HFFc6 (cell line): ENCODE measurements around the gene LAMA2. TPM values are rescaled to one million over a fixed set of nuclear protein-coding genes. Genes with fewer than 3 reads are reported as not detected.

Experiments used
- DNase-seq: peaks from one replicate; pipeline ENCODE4 v3.0.0-alpha.2; 2018
- H3K27ac Mint-ChIP-seq: 2 replicates; pipeline ENCODE4 v1.8.0; 2020; ENCODE audit warnings: mild to moderate bottlenecking, mixed read lengths
- H3K27me3 Mint-ChIP-seq: 2 replicates; pipeline ENCODE4 v1.8.0; 2021; ENCODE audit warnings: mild to moderate bottlenecking, moderate library complexity, mixed read lengths; ENCODE audit not compliant: insufficient read depth
- H3K36me3 Mint-ChIP-seq: 2 replicates; pipeline ENCODE4 v1.8.0; 2021; ENCODE audit warnings: low read depth, mixed read lengths
- H3K4me1 Mint-ChIP-seq: 2 replicates; pipeline ENCODE4 v1.8.0; 2020; ENCODE audit warnings: low read depth, mixed read lengths
- H3K4me3 Mint-ChIP-seq: 2 replicates; pipeline ENCODE4 v1.8.0; 2020; ENCODE audit warnings: mild to moderate bottlenecking, moderate library complexity, mixed read lengths
- H3K9me3 Mint-ChIP-seq: 2 replicates; pipeline ENCODE4 v1.8.0; 2020; ENCODE audit warnings: mild to moderate bottlenecking, mixed read lengths
- total RNA-seq, 6 experiments: library from RNA; stranded (reverse); fragmentation: NEBNext Ultra II Directional; extraction: Animal tissue kit (Norgen Biotek cat#: 25700); gene quantifications; 2 replicates in 1 of 6; 3 replicates in 5 of 6; pipeline ENCODE4 v1.2.3, GENCODE V29; 2021
- TF ChIP-seq, protein P1 (sequence below): fragments of 200-600 bp; sonication (generic); IDR thresholded peaks from 2 replicates; pipeline ENCODE4 v1.5.0; 2021; ENCODE audit warnings: antibody characterized with exemption, mild to moderate bottlenecking

The LAMA2 gene
- total RNA-seq, 6 experiments from 2014 or later = 8.2 to 14.3 (median 10.5) TPM

DNA sequence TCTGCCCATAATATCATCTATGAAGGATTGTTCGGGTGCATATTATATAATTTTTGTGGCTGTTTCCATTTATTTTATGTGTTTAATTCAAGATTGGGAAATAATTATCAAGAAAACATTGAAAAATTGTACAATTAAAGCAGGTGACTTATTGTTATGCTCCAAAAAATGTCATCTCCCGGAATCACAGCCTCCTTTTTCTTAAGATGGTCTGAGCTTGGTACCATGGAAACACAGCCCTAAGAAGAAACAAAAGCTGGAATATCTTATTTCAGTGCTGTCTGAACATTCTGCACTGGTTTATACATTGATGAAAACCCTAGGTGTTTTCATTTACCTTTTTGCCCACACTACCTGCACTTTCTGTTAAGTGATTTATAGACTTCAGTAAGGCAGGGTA lies 459.9 kb downstream of the LAMA2 start:
- Mint-ChIP-seq H3K27ac (no peak overlapping the region), H3K27me3 (no peaks in the 10 kb centered on the region), H3K36me3 (peaks cover 21% of the 10 kb centered on the region), H3K9me3 (no peaks in the 10 kb centered on the region), H3K4me1 (peaks cover 65% of the 10 kb centered on the region), H3K4me3 (no peak overlapping the region)
- TF ChIP-seq, protein P1, sequence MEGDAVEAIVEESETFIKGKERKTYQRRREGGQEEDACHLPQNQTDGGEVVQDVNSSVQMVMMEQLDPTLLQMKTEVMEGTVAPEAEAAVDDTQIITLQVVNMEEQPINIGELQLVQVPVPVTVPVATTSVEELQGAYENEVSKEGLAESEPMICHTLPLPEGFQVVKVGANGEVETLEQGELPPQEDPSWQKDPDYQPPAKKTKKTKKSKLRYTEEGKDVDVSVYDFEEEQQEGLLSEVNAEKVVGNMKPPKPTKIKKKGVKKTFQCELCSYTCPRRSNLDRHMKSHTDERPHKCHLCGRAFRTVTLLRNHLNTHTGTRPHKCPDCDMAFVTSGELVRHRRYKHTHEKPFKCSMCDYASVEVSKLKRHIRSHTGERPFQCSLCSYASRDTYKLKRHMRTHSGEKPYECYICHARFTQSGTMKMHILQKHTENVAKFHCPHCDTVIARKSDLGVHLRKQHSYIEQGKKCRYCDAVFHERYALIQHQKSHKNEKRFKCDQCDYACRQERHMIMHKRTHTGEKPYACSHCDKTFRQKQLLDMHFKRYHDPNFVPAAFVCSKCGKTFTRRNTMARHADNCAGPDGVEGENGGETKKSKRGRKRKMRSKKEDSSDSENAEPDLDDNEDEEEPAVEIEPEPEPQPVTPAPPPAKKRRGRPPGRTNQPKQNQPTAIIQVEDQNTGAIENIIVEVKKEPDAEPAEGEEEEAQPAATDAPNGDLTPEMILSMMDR = no peak
- DNase-seq = no peak

DNA sequence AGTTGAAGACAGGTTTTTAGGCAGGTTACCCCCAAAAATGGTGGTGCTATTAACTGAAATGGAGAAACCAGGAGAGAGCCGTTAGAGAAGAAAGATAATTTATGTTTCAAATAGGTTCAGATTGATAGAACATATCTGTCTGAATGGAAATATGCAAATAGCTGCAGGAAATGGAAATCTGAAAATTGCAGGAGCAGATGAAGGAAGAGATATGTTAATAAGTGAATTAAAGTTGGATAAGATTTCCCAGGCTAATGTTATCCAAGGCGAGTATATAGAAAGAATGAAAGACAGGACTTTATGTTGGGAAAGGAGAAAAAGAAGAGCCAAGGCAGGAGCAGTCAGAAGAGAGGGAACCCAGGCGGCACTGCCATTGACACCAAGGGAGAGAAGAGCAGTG lies 461.4 kb downstream of the LAMA2 start:
- Mint-ChIP-seq H3K27ac (no peak overlapping the region; the same call in 1 of the 2 replicates), H3K9me3 (no peaks in the 10 kb centered on the region), H3K27me3 (no peaks in the 10 kb centered on the region), H3K4me3 (no peak overlapping the region), H3K36me3 (peaks cover 18% of the 10 kb centered on the region), H3K4me1 (peaks cover 62% of the 10 kb centered on the region)
- TF ChIP-seq, protein P1 = no peak
- no peak for DNase-seq

DNA sequence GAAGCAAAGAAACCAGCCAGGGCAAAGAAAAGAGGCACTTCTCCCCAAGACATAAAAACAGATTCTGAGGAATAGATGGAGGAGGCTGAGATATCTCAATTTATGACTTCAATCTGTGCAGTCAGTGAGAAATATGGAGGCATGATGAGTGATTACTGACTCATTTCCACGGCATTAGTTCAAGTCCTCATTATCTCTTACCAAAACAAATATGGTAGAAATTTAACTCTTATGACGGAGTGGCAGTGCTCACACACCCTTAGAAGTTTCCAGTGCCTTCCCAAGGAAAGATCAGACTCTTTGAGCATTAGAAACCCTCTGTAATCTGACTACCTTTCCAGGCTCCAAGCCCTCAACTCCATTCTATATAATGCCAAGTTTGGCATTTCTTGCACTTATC lies 463.0 kb downstream of the LAMA2 start:
- Mint-ChIP-seq H3K27ac (peak overlapping the region; percentile 77), H3K36me3 (peaks cover 16% of the 10 kb centered on the region; the same call in 1 of the 2 replicates), H3K9me3 (no peaks in the 10 kb centered on the region)

DNA sequence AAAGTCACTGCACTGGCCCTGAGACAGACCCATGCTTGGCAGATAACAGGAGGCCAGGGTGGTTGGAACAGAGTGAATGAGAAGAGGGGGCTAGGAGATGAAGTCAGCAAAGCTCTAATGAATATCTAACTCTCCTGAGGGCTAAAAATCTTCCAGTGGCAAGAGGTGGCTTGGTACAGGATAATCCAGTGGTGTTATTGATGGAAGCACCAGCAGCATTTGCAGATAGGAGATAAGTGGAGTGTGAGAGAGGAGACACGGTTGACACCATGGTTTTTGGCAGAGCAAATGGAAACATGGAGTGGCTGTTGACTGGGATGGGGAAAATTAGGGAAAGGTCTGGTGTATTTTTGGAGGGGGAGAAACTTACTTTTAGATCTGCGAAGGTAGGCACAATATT lies 464.0 kb downstream of the LAMA2 start:
- Mint-ChIP-seq H3K4me1 (peaks cover 47% of the 10 kb centered on the region), H3K36me3 (peaks cover 16% of the 10 kb centered on the region; the same call in 1 of the 2 replicates), H3K27ac (peak overlapping the region; percentile 8; the same call in 1 of the 2 replicates), H3K4me3 (no peak overlapping the region), H3K9me3 (no peaks in the 10 kb centered on the region), H3K27me3 (no peaks in the 10 kb centered on the region)
- DNase-seq = no peak
- TF ChIP-seq, protein P1 = no peak

More for the DNA sequence above, 463.0 kb downstream of the LAMA2 start:
- H3K4me1 Mint-ChIP-seq = peaks cover 51% of the 10 kb centered on the region
- DNase-seq = peak; percentile 72
- H3K4me3 Mint-ChIP-seq = peak overlapping the region; percentile 15
- H3K27me3 Mint-ChIP-seq = no peaks in the 10 kb centered on the region
- TF ChIP-seq, protein P1 = no peak

DNA sequence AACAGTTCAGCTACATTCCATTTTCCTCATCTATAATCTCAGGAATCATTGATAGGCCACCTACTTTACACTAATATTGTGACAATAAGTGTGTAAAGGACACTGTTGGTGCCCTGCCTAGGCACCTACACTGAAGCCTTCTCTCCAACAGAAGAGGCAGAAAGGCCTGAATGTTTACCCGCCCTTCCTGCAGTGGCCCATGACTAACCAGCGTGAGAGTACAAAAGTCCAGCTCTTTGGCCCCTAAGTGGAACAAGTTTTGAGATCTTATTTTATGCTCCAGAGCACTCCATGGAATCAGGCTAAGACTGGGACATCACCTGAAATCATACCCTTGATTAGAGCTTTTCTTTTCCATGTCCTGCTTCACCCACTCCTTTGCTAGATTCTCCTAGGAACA lies 467.3 kb downstream of the LAMA2 start:
- Mint-ChIP-seq H3K27me3 (no peaks in the 10 kb centered on the region), H3K4me1 (peaks cover 37% of the 10 kb centered on the region), H3K9me3 (no peaks in the 10 kb centered on the region), H3K27ac (no peak overlapping the region), H3K4me3 (no peak overlapping the region), H3K36me3 (peaks cover 7% of the 10 kb centered on the region; the same call in 1 of the 2 replicates)
- DNase-seq = no peak
- TF ChIP-seq, protein P1 = no peak

DNA sequence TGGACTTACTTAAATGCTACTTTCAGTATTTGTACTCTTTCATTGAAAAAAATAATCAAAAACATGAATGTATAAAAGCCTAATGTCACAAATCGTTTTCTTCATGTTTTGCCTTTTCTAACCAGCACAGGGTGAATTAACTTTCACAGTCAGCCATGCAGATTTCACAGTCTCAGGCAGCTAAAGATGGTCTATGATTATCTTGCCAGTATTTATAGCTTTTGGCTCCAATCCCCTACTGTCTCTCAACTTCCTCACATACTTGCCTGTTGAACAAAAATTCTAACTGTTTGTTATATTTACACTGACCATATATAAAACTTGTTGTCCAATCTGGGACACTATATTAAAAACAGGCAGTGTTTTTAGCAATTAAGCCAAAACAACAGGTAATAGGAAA lies 468.9 kb downstream of the LAMA2 start:
- Mint-ChIP-seq H3K27ac (no peak overlapping the region), H3K4me1 (peaks cover 30% of the 10 kb centered on the region), H3K9me3 (no peaks in the 10 kb centered on the region), H3K4me3 (no peak overlapping the region), H3K36me3 (peaks cover 6% of the 10 kb centered on the region; the same call in 1 of the 2 replicates), H3K27me3 (no peaks in the 10 kb centered on the region)
- peak; percentile 4 for DNase-seq
- TF ChIP-seq, protein P1 = no peak
